Right ventricle myocardium inferior (tissue), 1 donor: ENCODE measurements around the gene CPA5. TPM values are rescaled to one million over a fixed set of nuclear protein-coding genes. Genes with fewer than 3 reads are reported as not detected.

Source experiments
- ATAC-seq: fragments of 200-7000 bp; cut with Tn5 transposase; one replicate; pipeline ENCODE4 v1.9.1; 2020; ENCODE audit warnings: mild to moderate bottlenecking, moderate library complexity
- DNase-seq: peaks from one replicate; pipeline ENCODE4 v3.0.0; 2021; ENCODE audit errors: missing footprints
- intact Hi-C: fragments of 100-400 bp; cut with DNase I; formaldehyde crosslinking; loops from one replicate; pipeline ENCODE4 v1.11.0; 2022
- total RNA-seq: library from RNA; stranded (reverse); fragmentation: NEBNext Ultra II Directional; extraction: Animal tissue kit (Norgen Biotek cat#: 25700); gene quantifications from one replicate; pipeline ENCODE4 v1.2.1, GENCODE V29; 2021
- donor health status: DM: no; HTN: yes; CAD: no; lungs with severe emphysema.

Gene CPA5
- total RNA-seq, 1 donor from 2014 or later = not detected

- intact Hi-C loops = loop anchor here (5.0 to 10.0 kb wide), 3 partner anchors 75 to 142 kb away; partner anchors contain the start of gene MEST
- DNase-seq = no peak
These were observed 7.8 kb downstream of the CPA5 start for GRCh38 chr7:130352194-130353074.

GRCh38 chr7:130353196-130353595 is 8.6 kb downstream of the CPA5 start:
- no peak for DNase-seq
- ATAC-seq = no peak
- intact Hi-C loops = loop anchor here (5.0 to 10.0 kb wide), 3 partner anchors 76 to 142 kb away; partner anchors contain the start of gene MEST

More at GRCh38 chr7:130352194-130353074, 7.8 kb downstream of the CPA5 start:
- ATAC-seq = no peak

- ATAC-seq (peak; percentile 40), DNase-seq (no peak)
- intact Hi-C loops = loop anchor here (10.0 kb wide), 1 partner anchor 139 kb away; the partner anchor contains the start of gene MEST
These were observed 11.7 kb downstream of the CPA5 start for GRCh38 chr7:130356121-130356875.

GRCh38 chr7:130356876-130357611 is 12.4 kb downstream of the CPA5 start:
- intact Hi-C loops = loop anchor here (10.0 kb wide), 1 partner anchor 138 kb away; the partner anchor contains the start of gene MEST
- ATAC-seq (peak; percentile 48), DNase-seq (no peak)

GRCh38 chr7:130358471-130358870 is 13.9 kb downstream of the CPA5 start:
- no peak for ATAC-seq

GRCh38 chr7:130359276-130359857 is 14.8 kb downstream of the CPA5 start:
- DNase-seq (no peak), ATAC-seq (no peak)
- intact Hi-C loops = loop anchor here (10.0 kb wide), 1 partner anchor 135 kb away; the partner anchor contains the start of gene MEST

More at GRCh38 chr7:130358471-130358870, 13.9 kb downstream of the CPA5 start:
- no peak for DNase-seq
- intact Hi-C loops = loop anchor here (10.0 kb wide), 1 partner anchor 136 kb away; the partner anchor contains the start of gene MEST

GRCh38 chr7:130360518-130360917 is 15.9 kb downstream of the CPA5 start:
- no peak for DNase-seq
- intact Hi-C loops = no loop called here
- no peak for ATAC-seq

GRCh38 chr7:130361681-130362080 is 17.1 kb downstream of the CPA5 start:
- intact Hi-C loops = no loop called here
- DNase-seq (no peak), ATAC-seq (no peak)

- DNase-seq = no peak
- intact Hi-C loops = no loop called here
- no peak for ATAC-seq
These were observed 17.7 kb downstream of the CPA5 start for GRCh38 chr7:130362251-130362816.

GRCh38 chr7:130363026-130363847 is 18.6 kb downstream of the CPA5 start:
- DNase-seq = no peak
- intact Hi-C loops = no loop called here
- no peak for ATAC-seq

GRCh38 chr7:130364451-130364850 is 19.8 kb downstream of the CPA5 start:
- ATAC-seq (no peak), DNase-seq (no peak)
- intact Hi-C loops = no loop called here

- intact Hi-C loops = no loop called here
- ATAC-seq = no peak
- no peak for DNase-seq
These were observed 20.5 kb downstream of the CPA5 start for GRCh38 chr7:130365088-130365487.

GRCh38 chr7:130365511-130366441 is 21.2 kb downstream of the CPA5 start:
- intact Hi-C loops = no loop called here
- ATAC-seq = no peak
- DNase-seq = no peak

GRCh38 chr7:130366564-130366963 is 21.9 kb downstream of the CPA5 start:
- no peak for DNase-seq
- intact Hi-C loops = no loop called here
- no peak for ATAC-seq

- DNase-seq (no peak), ATAC-seq (no peak)
- intact Hi-C loops = no loop called here
These were observed 22.6 kb downstream of the CPA5 start for GRCh38 chr7:130367088-130367755.
